Rectal smooth muscle tissue (tissue), 1 donor: ENCODE data around the gene SPDYE16.
"Not testable (repeated sequence)": the region's sequence is repeated elsewhere in the genome, so short reads cannot be mapped to it uniquely, and the experiment has no call there.

Source experiments
- H3K27ac ChIP-seq: one replicate; pipeline ENCODE4 v1.7.0; 2013; ENCODE audit warnings: low read depth, low read length, inconsistent platforms
- H3K27me3 ChIP-seq: one replicate; pipeline ENCODE4 v1.7.0; 2013; ENCODE audit warnings: low read length; ENCODE audit not compliant: control insufficient read depth, insufficient read depth
- H3K36me3 ChIP-seq: one replicate; pipeline ENCODE4 v1.7.0; 2013; ENCODE audit warnings: low read length; ENCODE audit not compliant: control insufficient read depth, insufficient read depth
- H3K4me1 ChIP-seq: one replicate; pipeline ENCODE4 v1.7.0; 2013; ENCODE audit warnings: low read length; ENCODE audit not compliant: control insufficient read depth, insufficient read depth
- H3K4me3 ChIP-seq: one replicate; pipeline ENCODE4 v1.7.0; 2013; ENCODE audit warnings: low read length
- H3K9ac ChIP-seq: one replicate; pipeline ENCODE4 v1.7.0; 2013; ENCODE audit warnings: low read length

The SPDYE16 gene

GRCh38 chr7:76492139-76492538, 51.0 kb downstream of the SPDYE16 start:
- H3K4me1 ChIP-seq, H3K4me3 ChIP-seq, H3K27me3 ChIP-seq, H3K27ac ChIP-seq, H3K9ac ChIP-seq, H3K36me3 ChIP-seq: not testable (repeated sequence)

- not testable (repeated sequence) for H3K4me1 ChIP-seq, H3K36me3 ChIP-seq, H3K4me3 ChIP-seq, H3K27ac ChIP-seq, H3K9ac ChIP-seq, H3K27me3 ChIP-seq
Measured at GRCh38 chr7:76487969-76488368, 55.1 kb downstream of the SPDYE16 start.

GRCh38 chr7:76486618-76487017, 56.5 kb downstream of the SPDYE16 start:
- H3K27ac ChIP-seq = not testable (repeated sequence)

GRCh38 chr7:76485822-76486610, 57.1 kb downstream of the SPDYE16 start:
- H3K36me3 ChIP-seq, H3K27me3 ChIP-seq, H3K27ac ChIP-seq, H3K4me1 ChIP-seq, H3K9ac ChIP-seq, H3K4me3 ChIP-seq: not testable (repeated sequence)

More at GRCh38 chr7:76486618-76487017, 56.5 kb downstream of the SPDYE16 start:
- not testable (repeated sequence) for H3K4me3 ChIP-seq, H3K9ac ChIP-seq, H3K36me3 ChIP-seq, H3K27me3 ChIP-seq, H3K4me1 ChIP-seq

GRCh38 chr7:76484456-76484855, 58.6 kb downstream of the SPDYE16 start:
- H3K9ac ChIP-seq, H3K36me3 ChIP-seq, H3K4me3 ChIP-seq, H3K27ac ChIP-seq, H3K27me3 ChIP-seq, H3K4me1 ChIP-seq: not testable (repeated sequence)

GRCh38 chr7:76483081-76483480, 60.0 kb downstream of the SPDYE16 start:
- H3K9ac ChIP-seq = not testable (repeated sequence)

GRCh38 chr7:76482660-76483059, 60.4 kb downstream of the SPDYE16 start:
- not testable (repeated sequence) for H3K4me3 ChIP-seq, H3K36me3 ChIP-seq, H3K27ac ChIP-seq, H3K4me1 ChIP-seq, H3K27me3 ChIP-seq, H3K9ac ChIP-seq

More at GRCh38 chr7:76483081-76483480, 60.0 kb downstream of the SPDYE16 start:
- H3K27ac ChIP-seq, H3K27me3 ChIP-seq, H3K36me3 ChIP-seq, H3K4me3 ChIP-seq, H3K4me1 ChIP-seq: not testable (repeated sequence)
